OCI-LY7 (cell line): Measurements from ENCODE around the gene METTL18.

Experiments
- CTCF ChIP-seq: fragments of 200-600 bp; sonication (generic); conservative IDR thresholded peaks from 2 replicates; pipeline ENCODE4 v1.5.1; 2014; ENCODE audit warnings: mild to moderate bottlenecking, antibody characterized with exemption, low read length, moderate library complexity, mixed read lengths
- EZH2phosphoT487 ChIP-seq: fragments of 200-600 bp; sonication (generic); IDR thresholded peaks from 2 replicates; pipeline ENCODE4 v1.6.1; 2018; ENCODE audit warnings: low read depth, borderline replicate concordance, mild to moderate bottlenecking, mixed run types, antibody characterized with exemption, low read length, moderate library complexity, mixed read lengths

DNA sequence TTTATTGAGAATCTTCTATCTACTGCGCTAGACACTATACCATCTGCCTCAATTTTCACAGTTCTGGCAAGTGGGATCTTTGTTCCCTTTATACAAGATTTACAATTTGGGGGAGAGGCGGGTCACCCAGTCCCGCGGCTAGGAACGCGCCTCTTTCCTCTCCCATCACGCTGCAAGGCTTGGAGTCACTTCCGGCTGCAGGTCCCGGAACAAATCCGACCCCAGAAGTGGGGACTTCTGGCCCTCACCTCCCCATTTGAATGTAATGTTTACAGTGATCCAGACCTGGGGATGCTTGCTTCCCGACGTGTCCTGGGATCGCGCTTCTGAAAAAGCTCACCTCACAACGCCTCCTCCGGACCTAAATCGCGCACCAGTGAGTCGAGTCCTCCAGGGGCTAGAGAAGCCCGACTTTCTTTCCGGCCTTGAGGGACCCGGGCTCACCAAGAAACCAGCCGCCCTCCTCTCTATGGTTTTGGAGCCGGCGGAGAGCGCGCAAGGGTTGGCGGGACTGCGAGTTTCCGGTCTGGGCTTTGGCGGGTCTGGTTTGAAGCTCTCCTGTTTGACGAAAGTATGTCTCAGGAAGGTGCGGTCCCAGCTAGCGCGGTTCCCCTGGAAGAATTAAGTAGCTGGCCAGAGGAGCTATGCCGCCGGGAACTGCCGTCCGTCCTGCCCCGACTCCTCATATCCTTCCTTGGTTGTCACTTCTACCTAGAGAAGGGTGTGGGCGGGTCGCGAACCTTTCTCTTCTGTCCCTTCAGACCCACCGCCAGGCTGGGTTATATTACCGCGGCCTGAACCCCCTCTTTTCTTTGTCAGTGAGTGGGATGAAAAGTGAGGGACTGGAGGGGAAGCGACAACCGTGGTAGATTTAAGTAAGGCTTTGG, at the start of gene METTL18:
- TF ChIP-seq CTCF = peak; percentile 71
- no peak for TF ChIP-seq EZH2phosphoT487
